Glutamatergic neuron (in vitro differentiated cells): Measurements from ENCODE around the gene INSC. TPM values are rescaled to one million over a fixed set of nuclear protein-coding genes. Genes with fewer than 3 reads are reported as not detected.
A peak's percentile ranks its signal among the peaks of the same experiment; 100 is the strongest.

Experiments used
- DNase-seq: peaks from one replicate; pipeline ENCODE4 v3.0.0; 2022
- H3K27ac Mint-ChIP-seq: one replicate; pipeline ENCODE4 v1.8.0; 2020; ENCODE audit warnings: mild to moderate bottlenecking, mixed read lengths, inconsistent platforms; ENCODE audit not compliant: unreplicated experiment
- H3K27me3 Mint-ChIP-seq: one replicate; pipeline ENCODE4 v1.8.0; 2020; ENCODE audit warnings: mild to moderate bottlenecking, moderate library complexity, mixed read lengths, inconsistent platforms; ENCODE audit not compliant: unreplicated experiment
- H3K36me3 Mint-ChIP-seq: one replicate; pipeline ENCODE4 v1.8.0; 2020; ENCODE audit warnings: mild to moderate bottlenecking, mixed read lengths, inconsistent platforms; ENCODE audit not compliant: unreplicated experiment
- H3K4me1 Mint-ChIP-seq: one replicate; pipeline ENCODE4 v1.8.0; 2020; ENCODE audit warnings: mild to moderate bottlenecking, low read depth, mixed read lengths, inconsistent platforms; ENCODE audit not compliant: unreplicated experiment
- H3K4me3 Mint-ChIP-seq: one replicate; pipeline ENCODE4 v1.8.0; 2020; ENCODE audit warnings: mild to moderate bottlenecking, mixed read lengths, inconsistent platforms; ENCODE audit not compliant: unreplicated experiment
- H3K9me3 Mint-ChIP-seq: one replicate; pipeline ENCODE4 v1.8.0; 2020; ENCODE audit warnings: mild to moderate bottlenecking, moderate library complexity, mixed read lengths, inconsistent platforms; ENCODE audit not compliant: unreplicated experiment
- CTCF ChIP-seq: fragments of 200-600 bp; sonication (generic); IDR thresholded peaks from one replicate; pipeline ENCODE4 v1.5.0; 2021; ENCODE audit not compliant: partially characterized antibody, unreplicated experiment
- total RNA-seq: library from RNA; stranded (reverse); fragmentation: NEBNext Ultra II Directional; extraction: Animal tissue kit (Norgen Biotek cat#: 25700); gene quantifications from one replicate; pipeline ENCODE4 v1.2.1, GENCODE V29; 2021; ENCODE audit not compliant: unreplicated experiment

INSC gene
- total RNA-seq, 1 donor from 2014 or later: not detected

- Mint-ChIP-seq H3K4me3 (no peak overlapping the region), H3K9me3 (no peaks in the 10 kb centered on the region)
- no peak for DNase-seq
Observed at GRCh38 chr11:15159085-15159484, 44.4 kb downstream of the INSC start.

GRCh38 chr11:15161790-15162189, 47.1 kb downstream of the INSC start:
- Mint-ChIP-seq H3K4me3 (no peak overlapping the region), H3K36me3 (no peaks in the 10 kb centered on the region), H3K27me3 (no peaks in the 10 kb centered on the region), H3K9me3 (no peaks in the 10 kb centered on the region), H3K27ac (no peak overlapping the region), H3K4me1 (no peaks in the 10 kb centered on the region)
- TF ChIP-seq CTCF: no peak
- no peak for DNase-seq

More at GRCh38 chr11:15159085-15159484, 44.4 kb downstream of the INSC start:
- H3K27me3 Mint-ChIP-seq: no peaks in the 10 kb centered on the region
- H3K27ac Mint-ChIP-seq: no peak overlapping the region
- peak; percentile 58 for TF ChIP-seq CTCF
- no peaks in the 10 kb centered on the region for H3K36me3 Mint-ChIP-seq
- H3K4me1 Mint-ChIP-seq: no peaks in the 10 kb centered on the region

DNA sequence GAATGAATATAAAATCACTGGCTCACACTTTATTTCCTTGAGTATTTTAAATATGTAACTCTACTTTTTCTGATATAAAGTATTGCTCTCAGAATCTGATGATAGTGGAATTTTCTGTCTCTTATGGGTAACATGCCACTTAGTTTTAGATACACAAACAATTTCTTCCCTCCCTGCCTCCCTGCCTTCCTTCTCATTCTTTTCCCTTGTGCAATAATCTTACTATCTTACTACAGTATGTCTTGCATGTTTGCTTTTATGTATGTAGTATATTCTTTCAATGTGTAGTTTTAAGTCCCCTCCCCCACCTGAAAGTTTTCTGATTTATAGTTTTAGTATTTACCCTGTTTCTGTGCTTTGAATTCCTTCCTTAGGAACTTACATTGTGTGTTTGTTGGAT, 48.4 kb downstream of the INSC start:
- no peaks in the 10 kb centered on the region for H3K27me3 Mint-ChIP-seq
- no peak for TF ChIP-seq CTCF
- H3K36me3 Mint-ChIP-seq: no peaks in the 10 kb centered on the region
- no peak for DNase-seq
- H3K27ac Mint-ChIP-seq: no peak overlapping the region
- H3K9me3 Mint-ChIP-seq: no peaks in the 10 kb centered on the region
- no peaks in the 10 kb centered on the region for H3K4me1 Mint-ChIP-seq
- no peak overlapping the region for H3K4me3 Mint-ChIP-seq

DNA sequence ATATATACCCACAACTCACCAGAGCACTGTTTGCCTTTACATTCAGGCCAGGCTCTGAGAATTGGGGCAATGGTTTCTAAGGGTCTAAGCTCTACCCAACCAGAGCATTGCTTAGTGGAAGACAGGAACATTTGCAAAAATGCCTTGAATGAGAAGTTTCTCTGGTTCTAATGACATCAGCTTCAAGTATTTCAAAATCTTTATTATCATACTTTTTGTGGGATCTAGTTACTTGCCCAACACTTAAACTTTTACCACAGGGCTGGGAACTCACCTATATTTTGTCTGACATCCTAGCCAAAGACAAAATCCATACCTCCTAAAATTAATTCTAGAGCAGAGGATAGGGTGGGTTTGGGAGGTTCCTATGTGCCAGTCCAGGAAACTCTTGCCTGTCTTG, 51.5 kb downstream of the INSC start:
- Mint-ChIP-seq H3K9me3 (no peaks in the 10 kb centered on the region), H3K27ac (no peak overlapping the region), H3K4me1 (no peaks in the 10 kb centered on the region), H3K4me3 (no peak overlapping the region), H3K36me3 (no peaks in the 10 kb centered on the region), H3K27me3 (no peaks in the 10 kb centered on the region)
- DNase-seq: no peak
- TF ChIP-seq CTCF: no peak

GRCh38 chr11:15169815-15170551, 55.3 kb downstream of the INSC start:
- Mint-ChIP-seq H3K27ac (no peak overlapping the region), H3K4me3 (no peak overlapping the region), H3K36me3 (no peaks in the 10 kb centered on the region), H3K4me1 (no peaks in the 10 kb centered on the region), H3K9me3 (no peaks in the 10 kb centered on the region), H3K27me3 (no peaks in the 10 kb centered on the region)
- TF ChIP-seq CTCF: no peak
- no peak for DNase-seq
